Keratinocyte (primary cell): ENCODE data around the gene STAC2. TPM values are rescaled to one million over a fixed set of nuclear protein-coding genes. Genes with fewer than 3 reads are reported as not detected.

Experiments
- DNase-seq: peaks from one replicate; pipeline ENCODE4 v3.0.0-alpha.2; 2011; ENCODE audit warnings: low read depth, missing footprints, low spot score
- FAIRE-seq: peaks from 2 replicates; lab custom pipeline; 2011; peaks lifted over from hg19 to GRCh38; lab: Jason Lieb, UNC
- H2AFZ ChIP-seq: 2 replicates; pipeline ENCODE4 v1.6.0; 2012; ENCODE audit warnings: low read length, control low read depth, inconsistent platforms; ENCODE audit not compliant: control insufficient read depth
- H3K27ac ChIP-seq: 2 replicates; pipeline ENCODE4 v1.5.1; 2011; ENCODE audit warnings: low read length; ENCODE audit not compliant: control insufficient read depth, insufficient read depth
- H3K27me3 ChIP-seq: 3 replicates; pipeline ENCODE4 v1.6.0; 2011; ENCODE audit warnings: low read length; ENCODE audit not compliant: control insufficient read depth, insufficient read depth; ENCODE audit errors: extremely low read depth
- H3K36me3 ChIP-seq, 2 experiments: 2 replicates in 1 of 2; 3 replicates in 1 of 2; pipeline ENCODE4 v1.5.1; 2011; ENCODE audit warnings: low read length in 2 of 2, mild to moderate bottlenecking in 1 of 2; ENCODE audit not compliant: control insufficient read depth in 2 of 2, insufficient read depth in 2 of 2; ENCODE audit errors: extremely low read depth in 1 of 2
- H3K4me1 ChIP-seq: 3 replicates; pipeline ENCODE4 v1.5.1; 2011; ENCODE audit warnings: low read length; ENCODE audit not compliant: control insufficient read depth, insufficient read depth; ENCODE audit errors: extremely low read depth
- H3K4me2 ChIP-seq: 3 replicates; pipeline ENCODE4 v1.6.0; 2011; ENCODE audit warnings: low read depth, low read length; ENCODE audit not compliant: control insufficient read depth, insufficient read depth; ENCODE audit errors: extremely low read depth
- H3K4me3 ChIP-seq, 3 experiments: fragments of 200-600 bp in 1 of 3; sonication (generic) in 1 of 3; 2 replicates in 2 of 3; 3 replicates in 1 of 3; pipeline ENCODE4 v1.5.1; 2011 to 2016; ENCODE audit warnings: low read length in 3 of 3, mild to moderate bottlenecking in 3 of 3, control low read depth in 2 of 3, inconsistent platforms in 1 of 3, low read depth in 1 of 3, mixed read lengths in 1 of 3, mixed run types in 1 of 3, moderate library complexity in 1 of 3; ENCODE audit not compliant: control insufficient read depth in 2 of 3, insufficient read depth in 2 of 3; ENCODE audit errors: extremely low read depth in 1 of 3
- H3K79me2 ChIP-seq: 2 replicates; pipeline ENCODE4 v1.6.0; 2012; ENCODE audit warnings: low read length; ENCODE audit not compliant: control insufficient read depth, insufficient read depth
- H3K9ac ChIP-seq: 3 replicates; pipeline ENCODE4 v1.6.0; 2011; ENCODE audit warnings: low read length; ENCODE audit not compliant: control insufficient read depth, insufficient read depth; ENCODE audit errors: extremely low read depth
- H3K9me1 ChIP-seq: 3 replicates; pipeline ENCODE4 v1.6.0; 2011; ENCODE audit warnings: low read length; ENCODE audit not compliant: control insufficient read depth, insufficient read depth; ENCODE audit errors: extremely low read depth
- H3K9me3 ChIP-seq: 2 replicates; pipeline ENCODE4 v1.5.1; 2012; ENCODE audit warnings: low read depth, low read length; ENCODE audit not compliant: control insufficient read depth
- H4K20me1 ChIP-seq: 3 replicates; pipeline ENCODE4 v1.6.0; 2011; ENCODE audit warnings: low read length; ENCODE audit not compliant: control insufficient read depth, insufficient read depth; ENCODE audit errors: extremely low read depth
- CTCF ChIP-seq, 3 experiments: IDR thresholded peaks in 1 of 3; conservative IDR thresholded peaks in 1 of 3; optimal IDR thresholded peaks in 1 of 3; 2 replicates in 2 of 3; 3 replicates in 1 of 3; pipeline versions ENCODE3 to v1.5.1; 2011; ENCODE audit warnings: low read length in 3 of 3, mild to moderate bottlenecking in 3 of 3, moderate library complexity in 2 of 3, control low read depth in 1 of 3, inconsistent platforms in 1 of 3; ENCODE audit not compliant: insufficient read depth in 2 of 3; ENCODE audit errors: extremely low read depth in 1 of 3
- EZH2 ChIP-seq: IDR thresholded peaks from one replicate; pipeline ENCODE4 v1.6.1; 2012; ENCODE audit warnings: inconsistent platforms, mild to moderate bottlenecking, low read length, moderate library complexity
- dilution Hi-C: fragments of 300-500 bp; cut with MboI; formaldehyde crosslinking; loops from one replicate; pipeline ENCODE4 v1.7.0; 2020; ENCODE audit warnings: low sequenced_read_pairs; ENCODE audit not compliant: extremely low pct_ligation_motif_present
- polyA minus RNA-seq, 3 experiments: library from RNA; depleted of rRNA, polyadenylated mRNA; stranded (reverse); fragments of >200 nt; gene quantifications; 1 replicate in 1 of 3; 2 replicates in 1 of 3; 3 replicates in 1 of 3; pipeline ENCODE4 v1.2.3, GENCODE V29; 2011
- polyA plus RNA-seq, 5 experiments: library from polyadenylated mRNA; depleted of rRNA in 3 of 5; stranded (reverse) in 3 of 5; stranded (forward) in 1 of 5; unstranded in 1 of 5; fragments of >200 nt; gene quantifications; 1 replicate in 1 of 5; 2 replicates in 3 of 5; 3 replicates in 1 of 5; pipeline versions ENCODE4 v1.2.1 to v1.2.3, GENCODE V29; 2011 to 2012; ENCODE audit warnings: missing spikeins in 2 of 5, low read depth in 1 of 5, low replicate concordance in 1 of 5

Gene STAC2
- polyA plus RNA-seq (not detected in 3 replicates), polyA minus RNA-seq (not detected in 3 replicates)
- 0.56 TPM for polyA plus RNA-seq (2011; ENCODE audit: low read depth)
- not detected in 2 replicates for polyA plus RNA-seq (2011; cell fraction: cytosol; rRNA removed)
- polyA plus RNA-seq (2011; cell fraction: nucleus; rRNA removed) = 0.03 TPM in 1 of 2 replicates, not detected in the other
- polyA plus RNA-seq (2012; ENCODE audit: low replicate concordance) = 0.80 TPM in 1 of 2 replicates, not detected in the other
- not detected for polyA minus RNA-seq (2011; cell fraction: cytosol; rRNA and poly(A)+ RNA removed)
- polyA minus RNA-seq (2011; cell fraction: nucleus; rRNA and poly(A)+ RNA removed) = not detected in 2 replicates

DNA sequence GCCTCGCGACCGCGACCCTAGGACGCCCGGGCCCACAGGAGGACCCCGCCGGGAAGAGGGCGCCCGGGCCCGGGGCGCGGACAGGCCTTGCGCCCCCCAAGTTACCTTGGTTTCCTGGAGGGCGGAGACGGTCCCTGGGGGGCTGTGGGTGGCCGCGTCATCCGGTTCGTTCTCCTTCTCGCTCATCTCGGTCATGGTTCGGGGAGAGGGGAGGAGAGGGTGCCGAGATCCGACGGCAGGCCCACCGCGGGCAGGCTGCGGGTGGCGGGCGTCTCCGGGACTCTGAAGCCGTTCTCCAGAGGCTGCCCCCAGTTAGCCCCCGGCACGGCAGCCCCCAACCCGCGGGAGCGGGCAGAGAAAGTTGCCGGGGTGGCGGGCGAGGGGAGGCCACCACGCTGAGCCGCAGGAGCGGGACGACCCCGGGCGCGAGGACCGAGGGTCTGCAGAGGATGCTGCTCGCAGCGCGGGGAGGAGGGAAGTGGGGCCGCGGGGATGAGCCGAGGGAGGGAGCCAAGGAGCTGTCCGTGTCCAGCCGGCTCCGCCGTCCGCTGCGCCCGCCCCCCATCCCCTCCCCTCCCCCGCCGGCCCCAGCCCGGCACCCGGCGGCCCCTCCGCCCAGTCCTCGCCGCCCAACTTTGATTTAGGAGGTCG lies at the start of gene STAC2:
STAC2 (minus strand) TSS at position 638 of the 651 bp plus-strand sequence; CDS start at position 195, 443 bp downstream.
- Histone ChIP-seq H3K4me2 (no peak within 1 kb of the TSS), H3K27me3 (peaks cover 66% of the 10 kb centered on the region), H3K4me1 (no peaks in the 10 kb centered on the region), H4K20me1 (no peaks in the 10 kb centered on the region), H3K9ac (no peak within 1 kb of the TSS), H3K27ac (no peak within 1 kb of the TSS), H3K4me3 (no peak within 1 kb of the TSS), H2AFZ (no peak within 1 kb of the TSS), H3K9me1 (no peaks in the 10 kb centered on the region), H3K36me3 (no peaks in the 10 kb centered on the region), H3K9me3 (no peaks in the 10 kb centered on the region), H3K79me2 (no peaks in the 10 kb centered on the region)
- no peak for DNase-seq
- TF ChIP-seq CTCF (optimal IDR thresholded peaks at IDR 0.05 in 1 of 3, IDR thresholded peaks at IDR 0.05 in 1 of 3, conservative IDR thresholded peaks at IDR 0.05 in 1 of 3; ENCODE audit: extremely low read depth in 1 of 3, insufficient read depth in 2 of 3, low read length in 3 of 3) (no peak), EZH2 (peak; percentile 42)
- no peak for FAIRE-seq
- dilution Hi-C loops = no loop called here

- Histone ChIP-seq H3K4me3 (no peak overlapping the region), H3K4me2 (no peak overlapping the region), H3K9me1 (no peaks in the 10 kb centered on the region), H3K27me3 (no peaks in the 10 kb centered on the region), H3K27ac (no peak overlapping the region), H3K79me2 (no peaks in the 10 kb centered on the region), H2AFZ (no peak overlapping the region), H3K4me1 (no peaks in the 10 kb centered on the region), H3K9me3 (no peaks in the 10 kb centered on the region), H3K9ac (no peak overlapping the region), H3K36me3 (peaks cover 0 to 4% of the 10 kb centered on the region in 2 experiments), H4K20me1 (no peaks in the 10 kb centered on the region)
- DNase-seq = no peak
- no peak for FAIRE-seq
- TF ChIP-seq CTCF (optimal IDR thresholded peaks at IDR 0.05 in 1 of 3, IDR thresholded peaks at IDR 0.05 in 1 of 3, conservative IDR thresholded peaks at IDR 0.05 in 1 of 3; ENCODE audit: extremely low read depth in 1 of 3, insufficient read depth in 2 of 3, low read length in 3 of 3) = no peak
- TF ChIP-seq EZH2 = no peak
- dilution Hi-C loops = no loop called here
These were observed 45.8 kb upstream of the STAC2 start for GRCh38 chr17:39271546-39271945.
